Suprapubic skin (tissue), 4 donors: Measurements from ENCODE around the gene MAPRE2. TPM values are rescaled to one million over a fixed set of nuclear protein-coding genes. Genes with fewer than 3 reads are reported as not detected.
A peak's percentile ranks its signal among the peaks of the same experiment; 100 is the strongest.
"Not testable (repeated sequence)": the region's sequence is repeated elsewhere in the genome, so short reads cannot be mapped to it uniquely, and the experiment has no call there.

ENCODE experiments used
- DNase-seq, 2 donors: peaks; one replicate each; pipeline ENCODE4 v3.0.0-alpha.2; 2019; ENCODE audit warnings: low spot score in 2 of 2
- H3K27ac ChIP-seq: fragments of 200-600 bp; sonication (generic); one replicate; pipeline ENCODE4 v1.5.1; 2019
- H3K27me3 ChIP-seq: fragments of 200-600 bp; sonication (generic); one replicate; pipeline ENCODE4 v1.5.1; 2019
- H3K36me3 ChIP-seq: fragments of 200-600 bp; sonication (generic); one replicate; pipeline ENCODE4 v1.5.1; 2019
- H3K4me1 ChIP-seq: fragments of 200-600 bp; sonication (generic); one replicate; pipeline ENCODE4 v1.5.1; 2019
- H3K4me3 ChIP-seq: fragments of 200-600 bp; sonication (generic); one replicate; pipeline ENCODE4 v1.5.1; 2019; ENCODE audit warnings: mild to moderate bottlenecking
- H3K9me3 ChIP-seq: fragments of 200-600 bp; sonication (generic); one replicate; pipeline ENCODE4 v1.5.1; 2019
- EP300 ChIP-seq: sonication (generic); formaldehyde crosslinking; IDR thresholded peaks from one replicate; pipeline ENCODE4 v1.6.1; 2017; ENCODE audit warnings: antibody characterized with exemption
- POLR2A ChIP-seq, 2 donors: fragments of 450-650 bp; IDR thresholded peaks; one replicate each; pipeline ENCODE4 v1.6.1; 2017; ENCODE audit warnings: antibody characterized with exemption in 2 of 2, mild to moderate bottlenecking in 2 of 2, moderate library complexity in 2 of 2
- POLR2AphosphoS5 ChIP-seq, 3 donors: sonication (generic); formaldehyde crosslinking; IDR thresholded peaks; one replicate each; pipeline ENCODE4 v1.6.1; 2017; ENCODE audit warnings: antibody characterized with exemption in 3 of 3
- WGBS: methylation state at CpG from one replicate; pipeline ENCODE4 v1.1.5; 2018; 5-methylcytosine and 5-hydroxymethylcytosine counted together
- total RNA-seq, 4 donors: library from RNA; depleted of rRNA; stranded (reverse); fragments of >200 nt; gene quantifications; one replicate each; pipeline ENCODE4 v1.1.0, GENCODE V29; 2016
- TF ChIP-seq, protein P1 (sequence below), 2 donors: fragments of 200-600 bp in 1 of 2; fragments of 450-650 bp in 1 of 2; sonication (generic) in 1 of 2; IDR thresholded peaks; one replicate each; pipeline ENCODE4 v1.5.1; 2016 to 2019; ENCODE audit warnings: antibody characterized with exemption in 2 of 2, mild to moderate bottlenecking in 1 of 2, moderate library complexity in 1 of 2

MAPRE2 gene
- total RNA-seq, 4 donors from 2014 or later, result 29.9 to 51.2 (median 37.2) TPM

- 93% methylated on average over 4 of the region's 4 CpGs for WGBS
- Histone ChIP-seq H3K4me3 (no peak overlapping the region), H3K27ac (no peak overlapping the region)
These were observed 99.9 kb downstream of the MAPRE2 start for GRCh38 chr18:35141077-35141476.

GRCh38 chr18:35141567-35142274 is 100.5 kb downstream of the MAPRE2 start:
- Histone ChIP-seq H3K27me3 (no peaks in the 10 kb centered on the region), H3K4me3 (no peak overlapping the region), H3K27ac (no peak overlapping the region), H3K36me3 (peaks cover 14% of the 10 kb centered on the region), H3K4me1 (peaks cover 6% of the 10 kb centered on the region), H3K9me3 (no peaks in the 10 kb centered on the region)
- 91% methylated on average over 6 of the region's 6 CpGs for WGBS
- DNase-seq, result no peak
- TF ChIP-seq, protein P1, sequence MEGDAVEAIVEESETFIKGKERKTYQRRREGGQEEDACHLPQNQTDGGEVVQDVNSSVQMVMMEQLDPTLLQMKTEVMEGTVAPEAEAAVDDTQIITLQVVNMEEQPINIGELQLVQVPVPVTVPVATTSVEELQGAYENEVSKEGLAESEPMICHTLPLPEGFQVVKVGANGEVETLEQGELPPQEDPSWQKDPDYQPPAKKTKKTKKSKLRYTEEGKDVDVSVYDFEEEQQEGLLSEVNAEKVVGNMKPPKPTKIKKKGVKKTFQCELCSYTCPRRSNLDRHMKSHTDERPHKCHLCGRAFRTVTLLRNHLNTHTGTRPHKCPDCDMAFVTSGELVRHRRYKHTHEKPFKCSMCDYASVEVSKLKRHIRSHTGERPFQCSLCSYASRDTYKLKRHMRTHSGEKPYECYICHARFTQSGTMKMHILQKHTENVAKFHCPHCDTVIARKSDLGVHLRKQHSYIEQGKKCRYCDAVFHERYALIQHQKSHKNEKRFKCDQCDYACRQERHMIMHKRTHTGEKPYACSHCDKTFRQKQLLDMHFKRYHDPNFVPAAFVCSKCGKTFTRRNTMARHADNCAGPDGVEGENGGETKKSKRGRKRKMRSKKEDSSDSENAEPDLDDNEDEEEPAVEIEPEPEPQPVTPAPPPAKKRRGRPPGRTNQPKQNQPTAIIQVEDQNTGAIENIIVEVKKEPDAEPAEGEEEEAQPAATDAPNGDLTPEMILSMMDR (IDR thresholded peaks at IDR 0.05), result no peak
- TF ChIP-seq EP300 (no peak), POLR2A (IDR thresholded peaks at IDR 0.05) (no peak), POLR2AphosphoS5 (IDR thresholded peaks at IDR 0.05) (no peak)

More at GRCh38 chr18:35141077-35141476, 99.9 kb downstream of the MAPRE2 start:
- DNase-seq, result no peak
- no peaks in the 10 kb centered on the region for H3K27me3 ChIP-seq
- no peaks in the 10 kb centered on the region for H3K9me3 ChIP-seq
- peaks cover 6% of the 10 kb centered on the region for H3K4me1 ChIP-seq
- TF ChIP-seq POLR2AphosphoS5 (IDR thresholded peaks at IDR 0.05) (no peak), POLR2A (IDR thresholded peaks at IDR 0.05) (no peak), EP300 (no peak)
- peaks cover 14% of the 10 kb centered on the region for H3K36me3 ChIP-seq

- DNase-seq, result no peak
- Histone ChIP-seq H3K4me1 (peaks cover 6% of the 10 kb centered on the region), H3K4me3 (no peak overlapping the region), H3K36me3 (peaks cover 14% of the 10 kb centered on the region), H3K27me3 (no peaks in the 10 kb centered on the region), H3K9me3 (no peaks in the 10 kb centered on the region), H3K27ac (no peak overlapping the region)
- TF ChIP-seq POLR2AphosphoS5 (IDR thresholded peaks at IDR 0.05), result no peak
- TF ChIP-seq, protein P1 (IDR thresholded peaks at IDR 0.05), result no peak
- no peak for TF ChIP-seq EP300
- TF ChIP-seq POLR2A (IDR thresholded peaks at IDR 0.05), result no peak
- 83% methylated on average over 1 of the region's 1 CpG for WGBS
These were observed 101.0 kb downstream of the MAPRE2 start for GRCh38 chr18:35142275-35142615.

GRCh38 chr18:35143622-35144596 is 102.7 kb downstream of the MAPRE2 start:
- WGBS, result 49% methylated on average over 8 of the region's 8 CpGs
- Histone ChIP-seq H3K27me3 (no peaks in the 10 kb centered on the region), H3K9me3 (no peaks in the 10 kb centered on the region), H3K36me3 (peaks cover 8% of the 10 kb centered on the region), H3K27ac (peak overlapping the region; percentile 2), H3K4me1 (peaks cover 6% of the 10 kb centered on the region), H3K4me3 (no peak overlapping the region)
- no peak for TF ChIP-seq POLR2A (IDR thresholded peaks at IDR 0.05)
- TF ChIP-seq, protein P1 (IDR thresholded peaks at IDR 0.05), result peak; percentile 49 to 55
- no peak for DNase-seq

DNA sequence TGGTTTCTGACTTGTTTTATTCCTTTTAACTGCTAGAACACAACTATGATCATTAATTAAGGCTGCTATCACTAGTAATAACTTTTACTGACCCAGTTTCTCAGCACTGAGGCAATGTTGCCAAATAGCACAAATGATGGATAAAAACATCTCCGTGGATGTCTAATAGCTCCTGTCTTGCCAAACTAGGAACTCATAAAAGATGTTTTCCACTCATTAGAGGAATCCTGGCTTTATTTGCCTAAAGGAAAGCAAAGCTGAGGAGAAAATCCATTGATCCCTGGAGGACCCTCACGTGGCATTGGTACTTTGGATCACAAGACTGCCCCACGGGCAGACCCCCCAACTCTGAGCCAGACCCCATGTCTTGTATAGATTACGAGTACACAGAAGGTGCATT is 103.5 kb downstream of the MAPRE2 start:
- H3K27ac ChIP-seq, result no peak overlapping the region
- no peak for DNase-seq
- H3K4me3 ChIP-seq, result no peak overlapping the region
- WGBS, result 56% methylated on average over 4 of the region's 4 CpGs
- peaks cover 8% of the 10 kb centered on the region for H3K36me3 ChIP-seq
- H3K27me3 ChIP-seq, result no peaks in the 10 kb centered on the region
- peaks cover 6% of the 10 kb centered on the region for H3K4me1 ChIP-seq
- no peak for TF ChIP-seq EP300
- TF ChIP-seq, protein P1 (IDR thresholded peaks at IDR 0.05), result no peak
- TF ChIP-seq POLR2A (IDR thresholded peaks at IDR 0.05), result no peak
- TF ChIP-seq POLR2AphosphoS5 (IDR thresholded peaks at IDR 0.05), result no peak
- H3K9me3 ChIP-seq, result no peaks in the 10 kb centered on the region

DNA sequence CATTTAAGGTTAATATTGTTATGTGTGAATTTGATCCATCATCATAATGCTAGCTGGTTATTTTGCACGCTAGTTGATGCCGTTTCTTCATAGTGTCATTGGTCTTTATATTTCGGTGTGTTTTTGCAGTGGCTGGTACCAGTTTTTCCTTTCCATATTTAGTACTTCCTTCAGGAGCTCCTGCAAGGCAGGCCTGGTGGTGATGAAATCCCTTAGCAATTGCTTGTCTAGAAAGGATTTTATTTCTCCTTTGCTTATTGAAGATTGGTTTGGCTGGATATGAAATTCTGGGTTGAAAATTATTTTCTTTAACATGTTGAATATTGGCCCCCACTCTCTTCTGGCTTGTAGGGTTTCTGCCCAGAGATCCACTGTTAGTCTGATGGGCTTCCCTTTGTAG is 109.0 kb downstream of the MAPRE2 start:
- DNase-seq, H3K4me3 ChIP-seq, H3K27me3 ChIP-seq, H3K27ac ChIP-seq, H3K9me3 ChIP-seq, H3K4me1 ChIP-seq, H3K36me3 ChIP-seq: not testable (repeated sequence)
- WGBS, result 96% methylated on average over 3 of the region's 3 CpGs
